ENCODE data around the gene EME2. TPM values are rescaled to one million over a fixed set of nuclear protein-coding genes. Genes with fewer than 3 reads are reported as not detected.

The EME2 gene
- total and polyA plus RNA-seq, 2 donors: 6.3 to 8.1 TPM

DNA sequence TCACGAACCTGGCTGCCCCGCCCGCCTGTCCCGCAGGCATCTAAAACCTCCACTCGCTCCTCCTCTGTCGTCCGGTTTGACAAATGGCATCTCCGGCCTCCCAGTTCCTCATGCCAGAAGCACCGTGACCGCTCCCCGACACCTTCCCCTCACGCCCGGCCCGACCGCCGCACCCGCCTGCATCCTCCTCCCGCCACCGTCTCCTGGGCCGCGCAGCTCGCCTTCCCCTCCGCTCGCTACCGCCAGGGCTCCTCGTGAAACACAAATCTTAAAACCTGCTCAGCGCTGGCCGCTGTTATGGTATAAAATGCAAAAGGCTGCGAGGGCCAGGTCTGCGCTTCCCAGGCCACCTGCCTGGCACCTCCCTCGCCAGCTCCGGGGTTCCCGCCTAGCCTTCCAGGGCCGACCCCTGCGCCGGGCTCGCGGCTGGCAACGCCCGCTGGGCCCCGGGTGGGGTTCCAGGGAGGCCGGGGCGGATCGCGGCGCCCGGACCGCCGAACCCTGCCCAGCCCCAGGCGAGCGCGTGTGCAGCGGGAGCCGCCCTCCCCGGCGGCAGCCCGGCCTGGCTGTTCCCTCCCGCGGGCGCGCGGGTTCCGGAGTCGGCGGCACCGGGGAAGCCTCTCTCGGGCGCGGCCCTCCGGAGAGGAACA is 9.3 kb downstream of the EME2 start:
- Histone ChIP-seq H3K4me3 (ENCODE audit: low read depth, low read length) (peak overlapping the region; percentile 91), H3K36me3 (ENCODE audit: insufficient read depth) (peaks cover 5% of the 10 kb centered on the region), H3K27ac (ENCODE audit: low read depth) (peak overlapping the region; percentile 64), H3K4me1 (ENCODE audit: insufficient read depth) (no peaks in the 10 kb centered on the region)
- WGBS: under 1% methylated on average over 70 of the region's 70 CpGs
- DNase-seq (ENCODE audit: extremely low spot score): no peak

GRCh38 chr16:1782408-1783264 is 10.0 kb downstream of the EME2 start, which contains the start of the genes NUBP2 and SPSB3:
Gene NUBP2 (plus strand): TSS chr16:1782960. CDS start chr16:1783021, 61 bp downstream.
Gene SPSB3 (minus strand): TSS chr16:1782571. CDS start chr16:1781483, 1,088 bp downstream.
- peak; percentile 100 for DNase-seq (ENCODE audit: extremely low spot score)
- Histone ChIP-seq H3K4me3 (ENCODE audit: low read depth, low read length) (peak within 1 kb of the TSS; percentile 91), H3K27ac (ENCODE audit: low read depth) (peak within 1 kb of the TSS; percentile 64), H3K4me1 (ENCODE audit: insufficient read depth) (no peaks in the 10 kb centered on the region), H3K36me3 (ENCODE audit: insufficient read depth) (peaks cover 2% of the 10 kb centered on the region)
- under 1% methylated on average over 102 of the region's 102 CpGs for WGBS

GRCh38 chr16:1784977-1785845 is 12.6 kb downstream of the EME2 start:
- H3K27ac ChIP-seq (ENCODE audit: low read depth): no peak overlapping the region
- no peaks in the 10 kb centered on the region for H3K36me3 ChIP-seq (ENCODE audit: insufficient read depth)
- H3K4me3 ChIP-seq (ENCODE audit: low read depth, low read length): no peak overlapping the region
- H3K4me1 ChIP-seq (ENCODE audit: insufficient read depth): no peaks in the 10 kb centered on the region
- DNase-seq (ENCODE audit: extremely low spot score): no peak
- WGBS: 88% methylated on average over 26 of the region's 26 CpGs

DNA sequence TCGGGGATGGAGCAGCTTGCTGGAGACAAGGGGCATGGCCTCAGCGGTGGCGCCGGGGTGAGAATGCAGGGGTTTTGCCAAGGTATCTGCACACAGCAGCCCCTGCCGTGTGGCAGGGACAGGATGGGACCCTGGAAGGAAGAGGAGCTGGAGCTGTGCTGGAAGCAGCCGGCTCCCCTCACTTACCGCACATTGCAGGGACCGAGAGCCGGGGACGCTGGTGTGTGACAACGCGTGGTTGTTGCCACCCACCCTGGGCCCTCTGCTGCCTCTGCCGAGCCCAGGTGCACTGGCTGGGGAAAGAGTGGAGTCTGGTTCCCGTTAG is 13.2 kb downstream of the EME2 start:
- H3K4me1 ChIP-seq (ENCODE audit: insufficient read depth): no peaks in the 10 kb centered on the region
- 85% methylated on average over 14 of the region's 14 CpGs for WGBS
- no peak for DNase-seq (ENCODE audit: extremely low spot score)
- peaks cover 2% of the 10 kb centered on the region for H3K36me3 ChIP-seq (ENCODE audit: insufficient read depth)
- H3K27ac ChIP-seq (ENCODE audit: low read depth): no peak overlapping the region
- no peak overlapping the region for H3K4me3 ChIP-seq (ENCODE audit: low read depth, low read length)

DNA sequence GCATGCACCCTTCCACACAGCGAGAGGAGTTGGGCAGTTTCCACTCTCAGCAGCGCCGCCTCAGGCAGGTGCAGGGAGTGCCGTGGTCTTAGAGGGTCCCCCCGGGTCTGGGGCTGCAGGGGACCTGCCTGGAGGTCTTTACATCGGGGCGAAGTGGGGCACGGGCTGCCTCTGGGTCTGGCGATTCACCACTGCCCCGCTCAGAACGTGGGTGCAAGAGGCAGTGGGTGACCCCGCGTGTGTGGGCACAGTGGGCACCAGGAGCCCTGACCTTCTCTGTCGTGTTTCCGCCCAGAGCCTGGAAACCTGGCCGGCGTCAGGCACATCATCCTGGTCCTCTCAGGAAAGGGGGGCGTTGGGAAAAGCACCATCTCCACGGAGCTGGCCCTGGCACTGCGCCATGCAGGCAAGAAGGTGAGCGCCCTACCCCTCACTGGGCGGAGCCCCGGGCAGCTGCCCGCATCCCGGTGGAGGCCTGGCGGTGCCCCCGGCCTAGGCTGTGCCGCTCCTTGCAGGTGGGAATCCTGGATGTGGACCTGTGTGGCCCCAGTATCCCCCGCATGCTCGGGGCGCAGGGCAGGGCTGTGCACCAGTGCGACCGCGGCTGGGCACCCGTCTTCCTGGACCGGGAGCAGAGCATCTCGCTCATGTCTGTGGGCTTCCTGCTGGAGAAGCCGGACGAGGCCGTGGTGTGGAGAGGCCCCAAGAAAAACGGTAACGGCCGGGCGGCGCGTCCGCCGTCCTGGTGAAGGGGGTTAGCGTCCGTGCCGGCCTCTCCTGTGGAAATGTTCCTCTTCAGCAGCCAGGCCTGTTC is 13.8 kb downstream of the EME2 start:
- no peaks in the 10 kb centered on the region for H3K4me1 ChIP-seq (ENCODE audit: insufficient read depth)
- 87% methylated on average over 51 of the region's 51 CpGs for WGBS
- H3K36me3 ChIP-seq (ENCODE audit: insufficient read depth): peaks cover 2% of the 10 kb centered on the region
- no peak overlapping the region for H3K4me3 ChIP-seq (ENCODE audit: low read depth, low read length)
- no peak overlapping the region for H3K27ac ChIP-seq (ENCODE audit: low read depth)
- no peak for DNase-seq (ENCODE audit: extremely low spot score)

DNA sequence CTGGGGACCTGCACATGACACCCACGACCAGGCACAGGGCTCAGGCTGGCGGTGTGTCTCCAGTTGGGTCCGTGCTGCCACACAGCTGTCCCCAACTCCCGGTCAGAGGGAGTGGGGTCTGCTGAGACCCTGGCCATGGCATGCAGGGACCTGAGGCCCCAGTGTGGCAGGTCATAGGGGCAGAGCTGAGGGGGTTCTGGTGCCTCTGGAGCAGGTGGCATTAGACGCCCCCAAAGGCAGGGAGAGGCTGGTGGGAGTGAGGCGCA is 14.4 kb downstream of the EME2 start:
- no peaks in the 10 kb centered on the region for H3K4me1 ChIP-seq (ENCODE audit: insufficient read depth)
- no peak overlapping the region for H3K4me3 ChIP-seq (ENCODE audit: low read depth, low read length)
- no peak overlapping the region for H3K27ac ChIP-seq (ENCODE audit: low read depth)
- peaks cover 2% of the 10 kb centered on the region for H3K36me3 ChIP-seq (ENCODE audit: insufficient read depth)
- DNase-seq (ENCODE audit: extremely low spot score): no peak
- WGBS: 89% methylated on average over 6 of the region's 6 CpGs

- Histone ChIP-seq H3K4me3 (ENCODE audit: low read depth, low read length) (no peak overlapping the region), H3K27ac (ENCODE audit: low read depth) (no peak overlapping the region), H3K4me1 (ENCODE audit: insufficient read depth) (no peaks in the 10 kb centered on the region), H3K36me3 (ENCODE audit: insufficient read depth) (peaks cover 2% of the 10 kb centered on the region)
- DNase-seq (ENCODE audit: extremely low spot score): no peak
- WGBS: 90% methylated on average over 44 of the region's 44 CpGs
Measured at GRCh38 chr16:1787322-1788094, 14.9 kb downstream of the EME2 start.

GRCh38 chr16:1788095-1788707 is 15.6 kb downstream of the EME2 start:
- DNase-seq (ENCODE audit: extremely low spot score): no peak
- 92% methylated on average over 38 of the region's 38 CpGs for WGBS
- Histone ChIP-seq H3K4me1 (ENCODE audit: insufficient read depth) (no peaks in the 10 kb centered on the region), H3K27ac (ENCODE audit: low read depth) (no peak overlapping the region), H3K4me3 (ENCODE audit: low read depth, low read length) (no peak overlapping the region), H3K36me3 (ENCODE audit: insufficient read depth) (peaks cover 2% of the 10 kb centered on the region)

- peaks cover 2% of the 10 kb centered on the region for H3K36me3 ChIP-seq (ENCODE audit: insufficient read depth)
- H3K4me1 ChIP-seq (ENCODE audit: insufficient read depth): no peaks in the 10 kb centered on the region
- WGBS: 63% methylated on average over 19 of the region's 19 CpGs
- no peak overlapping the region for H3K4me3 ChIP-seq (ENCODE audit: low read depth, low read length)
- DNase-seq (ENCODE audit: extremely low spot score): no peak
- no peak overlapping the region for H3K27ac ChIP-seq (ENCODE audit: low read depth)
Measured at GRCh38 chr16:1788708-1789100, 16.1 kb downstream of the EME2 start.

GRCh38 chr16:1789643-1790045 is 17.0 kb downstream of the EME2 start:
- WGBS: 88% methylated on average over 25 of the region's 25 CpGs
- H3K4me1 ChIP-seq (ENCODE audit: insufficient read depth): no peaks in the 10 kb centered on the region
- peaks cover 2% of the 10 kb centered on the region for H3K36me3 ChIP-seq (ENCODE audit: insufficient read depth)
- H3K4me3 ChIP-seq (ENCODE audit: low read depth, low read length): no peak overlapping the region
- no peak overlapping the region for H3K27ac ChIP-seq (ENCODE audit: low read depth)
- no peak for DNase-seq (ENCODE audit: extremely low spot score)

DNA sequence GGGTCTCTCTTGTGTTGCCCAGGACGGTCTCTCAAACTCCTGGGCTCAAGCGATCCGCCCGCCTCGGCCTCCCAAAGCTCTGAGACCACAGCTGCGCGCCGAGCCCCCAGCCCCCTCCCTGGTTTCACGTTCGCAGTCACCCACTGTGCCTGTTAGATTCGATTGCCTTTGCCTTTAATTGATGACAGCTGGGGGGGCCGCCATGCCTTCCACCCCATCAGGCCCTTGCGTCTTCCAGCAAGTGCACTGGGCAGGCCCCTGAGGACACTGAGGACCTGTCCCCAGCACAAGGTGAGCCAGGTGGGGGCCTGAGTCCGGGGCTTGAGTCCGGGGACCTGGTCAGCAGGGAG is 17.6 kb downstream of the EME2 start:
- WGBS: 94% methylated on average over 15 of the region's 15 CpGs
- no peak for DNase-seq (ENCODE audit: extremely low spot score)
- Histone ChIP-seq H3K4me1 (ENCODE audit: insufficient read depth) (no peaks in the 10 kb centered on the region), H3K27ac (ENCODE audit: low read depth) (no peak overlapping the region), H3K36me3 (ENCODE audit: insufficient read depth) (peaks cover 2% of the 10 kb centered on the region), H3K4me3 (ENCODE audit: low read depth, low read length) (no peak overlapping the region)

DNA sequence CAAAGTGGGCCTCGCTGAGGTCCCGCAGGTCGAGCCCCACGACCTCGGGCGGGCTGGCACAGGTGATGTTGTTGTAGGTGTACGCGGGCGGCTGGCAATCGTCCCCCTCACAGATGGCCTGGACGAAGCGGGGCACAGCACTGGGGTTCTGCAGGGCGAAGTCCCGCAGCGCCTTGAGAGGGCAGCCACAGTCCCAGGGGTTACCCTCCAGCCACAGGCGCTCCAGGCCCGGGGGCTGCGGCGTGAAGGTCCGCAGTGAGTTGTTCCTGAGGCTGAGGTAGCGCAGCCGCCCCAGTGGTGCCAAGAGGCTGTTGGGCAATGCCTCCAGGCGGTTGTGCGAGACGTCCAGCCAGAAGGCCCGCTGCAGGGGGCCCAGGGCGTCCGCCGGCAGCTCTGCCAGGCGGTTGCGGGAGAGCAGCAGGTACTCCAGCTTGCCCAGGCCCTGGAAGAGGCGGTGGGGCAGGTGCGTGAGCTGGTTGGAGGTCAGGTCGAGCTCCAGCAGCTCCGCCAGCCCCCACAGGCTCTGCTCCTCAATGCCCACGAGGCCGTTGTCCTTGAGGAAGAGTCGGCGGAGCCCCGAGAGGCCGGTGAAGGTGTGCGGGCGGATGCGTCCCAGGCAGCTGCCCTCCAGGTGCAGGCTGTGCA is 18.1 kb downstream of the EME2 start:
- Histone ChIP-seq H3K27ac (ENCODE audit: low read depth) (no peak overlapping the region), H3K36me3 (ENCODE audit: insufficient read depth) (peaks cover 2% of the 10 kb centered on the region), H3K4me3 (ENCODE audit: low read depth, low read length) (no peak overlapping the region), H3K4me1 (ENCODE audit: insufficient read depth) (no peaks in the 10 kb centered on the region)
- no peak for DNase-seq (ENCODE audit: extremely low spot score)
- 95% methylated on average over 44 of the region's 44 CpGs for WGBS

Data from urinary bladder (tissue), 4 donors.